ENCODE measurements around the gene PLXNA1. TPM values are rescaled to one million over a fixed set of nuclear protein-coding genes. Genes with fewer than 3 reads are reported as not detected.

The PLXNA1 gene
- total RNA-seq, 1 experiment from 2014 or later = 80.6 TPM

GRCh38 chr3:126964950-126965349 lies 18.0 kb upstream of the PLXNA1 start:
- intact Hi-C loops (cut with micrococcal nuclease; ENCODE audit: unreplicated experiment) = no loop called here
- in situ Hi-C loops (cut with HindIII; ENCODE audit: low pct_unique_long_range_greater_than_20kb, low sequenced_read_pairs) = no loop called here
- Histone ChIP-seq H3K4me1 (ENCODE audit: control insufficient read depth, insufficient read depth, low read length) (peaks cover 18% of the 10 kb centered on the region), H3K9me3 (ENCODE audit: control insufficient read depth, insufficient read depth, low read depth, low read length) (no peaks in the 10 kb centered on the region), H3K27me3 (ENCODE audit: control insufficient read depth, insufficient read depth, low read length) (no peaks in the 10 kb centered on the region), H3K4me3 (ENCODE audit: low read depth in 2 of 2, low read length in 2 of 2) (no peak overlapping the region), H3K36me3 (ENCODE audit: control insufficient read depth, insufficient read depth, low read length) (no peaks in the 10 kb centered on the region), H3K27ac (ENCODE audit: low read length) (no peak overlapping the region)
- CTCF ChIA-PET = no interaction called here
- no TSS peak for BruUV-seq (replicated peaks)
- ATAC-seq (no peak), DNase-seq (ENCODE audit: low read depth, low spot score) (no peak)
- TF ChIP-seq POLR2AphosphoS5 (IDR thresholded peaks at IDR 0.05; ENCODE audit: low read depth, low read length) (no peak), REST (IDR thresholded peaks at IDR 0.05; ENCODE audit: insufficient read depth in 1 of 2, low read depth in 2 of 2, low read length in 1 of 2) (no peak), TCF7L2 (IDR thresholded peaks at IDR 0.05; ENCODE audit: low read depth, low read length) (no peak), CTCF (IDR thresholded peaks at IDR 0.05) (no peak), SIN3A (IDR thresholded peaks at IDR 0.05; ENCODE audit: borderline replicate concordance, insufficient read depth, low read depth, low read length) (no peak)
- POLR2A ChIA-PET = no interaction called here

GRCh38 chr3:126965526-126966080 lies 17.3 kb upstream of the PLXNA1 start:
- Histone ChIP-seq H3K36me3 (ENCODE audit: control insufficient read depth, insufficient read depth, low read length) (no peaks in the 10 kb centered on the region), H3K27me3 (ENCODE audit: control insufficient read depth, insufficient read depth, low read length) (no peaks in the 10 kb centered on the region), H3K27ac (ENCODE audit: low read length) (no peak overlapping the region), H3K9me3 (ENCODE audit: control insufficient read depth, insufficient read depth, low read depth, low read length) (no peaks in the 10 kb centered on the region), H3K4me1 (ENCODE audit: control insufficient read depth, insufficient read depth, low read length) (peaks cover 12% of the 10 kb centered on the region), H3K4me3 (ENCODE audit: low read depth in 2 of 2, low read length in 2 of 2) (no peak overlapping the region)
- no peak for TF ChIP-seq CTCF (IDR thresholded peaks at IDR 0.05)
- no peak for TF ChIP-seq REST (IDR thresholded peaks at IDR 0.05; ENCODE audit: insufficient read depth in 1 of 2, low read depth in 2 of 2, low read length in 1 of 2)
- TF ChIP-seq POLR2AphosphoS5 (IDR thresholded peaks at IDR 0.05; ENCODE audit: low read depth, low read length) = no peak
- TF ChIP-seq SIN3A (IDR thresholded peaks at IDR 0.05; ENCODE audit: borderline replicate concordance, insufficient read depth, low read depth, low read length) = no peak
- no peak for TF ChIP-seq TCF7L2 (IDR thresholded peaks at IDR 0.05; ENCODE audit: low read depth, low read length)
- no TSS peak for BruUV-seq (replicated peaks)
- ATAC-seq = no peak
- ChIA-PET POLR2A (no interaction called here), CTCF (no interaction called here)
- intact Hi-C loops (cut with micrococcal nuclease; ENCODE audit: unreplicated experiment) (no loop called here), in situ Hi-C loops (cut with HindIII; ENCODE audit: low pct_unique_long_range_greater_than_20kb, low sequenced_read_pairs) (no loop called here)
- DNase-seq (ENCODE audit: low read depth, low spot score) = no peak

All from Panc1 (cell line).